D721Med (cell line): ENCODE measurements around the gene CLDN9.

Experiments
- DNase-seq: peaks from one replicate; pipeline ENCODE4 v3.0.0; 2011; ENCODE audit warnings: low spot score; ENCODE audit not compliant: insufficient read length
- FAIRE-seq: peaks from 2 replicates; lab custom pipeline; 2011; peaks lifted over from hg19 to GRCh38; lab: Jason Lieb, UNC
- CTCF ChIP-seq: IDR thresholded peaks from 2 replicates; pipeline ENCODE4 v1.5.1; 2012; ENCODE audit warnings: mild to moderate bottlenecking, control low read depth; ENCODE audit not compliant: insufficient read depth; ENCODE audit errors: missing control alignments

The CLDN9 gene

GRCh38 chr16:3012828-3013420, at the start of gene CLDN9:
CLDN9 (plus strand) TSS chr16:3012923; CDS start chr16:3013363, 440 bp downstream.
- no peak for FAIRE-seq
- no peak for DNase-seq
- no peak for TF ChIP-seq CTCF

- DNase-seq (no peak), FAIRE-seq (no peak)
- no peak for TF ChIP-seq CTCF
Measured at GRCh38 chr16:2963074-2963722, 49.5 kb upstream of the CLDN9 start.

- peak; percentile 4 for TF ChIP-seq CTCF
- FAIRE-seq (no peak), DNase-seq (peak; percentile 87)
Measured at GRCh38 chr16:2963723-2964474, 48.8 kb upstream of the CLDN9 start, which contains the start of gene KREMEN2. KREMEN2 (plus strand) TSS chr16:2964275; CDS start chr16:2964521, 246 bp downstream.

GRCh38 chr16:2964475-2965336, 48.0 kb upstream of the CLDN9 start:
- FAIRE-seq (no peak), DNase-seq (peak; percentile 98)
- TF ChIP-seq CTCF: no peak

- FAIRE-seq: no peak
- no peak for TF ChIP-seq CTCF
- DNase-seq: no peak
Measured at GRCh38 chr16:2966043-2966807, 46.5 kb upstream of the CLDN9 start.

- TF ChIP-seq CTCF: no peak
- DNase-seq (no peak), FAIRE-seq (no peak)
Measured at GRCh38 chr16:2966808-2967191, 45.9 kb upstream of the CLDN9 start.
